Measurements from ENCODE around the gene TMEM44.
"Not testable (repeated sequence)": the region's sequence is repeated elsewhere in the genome, so short reads cannot be mapped to it uniquely, and the experiment has no call there.

The TMEM44 gene

DNA sequence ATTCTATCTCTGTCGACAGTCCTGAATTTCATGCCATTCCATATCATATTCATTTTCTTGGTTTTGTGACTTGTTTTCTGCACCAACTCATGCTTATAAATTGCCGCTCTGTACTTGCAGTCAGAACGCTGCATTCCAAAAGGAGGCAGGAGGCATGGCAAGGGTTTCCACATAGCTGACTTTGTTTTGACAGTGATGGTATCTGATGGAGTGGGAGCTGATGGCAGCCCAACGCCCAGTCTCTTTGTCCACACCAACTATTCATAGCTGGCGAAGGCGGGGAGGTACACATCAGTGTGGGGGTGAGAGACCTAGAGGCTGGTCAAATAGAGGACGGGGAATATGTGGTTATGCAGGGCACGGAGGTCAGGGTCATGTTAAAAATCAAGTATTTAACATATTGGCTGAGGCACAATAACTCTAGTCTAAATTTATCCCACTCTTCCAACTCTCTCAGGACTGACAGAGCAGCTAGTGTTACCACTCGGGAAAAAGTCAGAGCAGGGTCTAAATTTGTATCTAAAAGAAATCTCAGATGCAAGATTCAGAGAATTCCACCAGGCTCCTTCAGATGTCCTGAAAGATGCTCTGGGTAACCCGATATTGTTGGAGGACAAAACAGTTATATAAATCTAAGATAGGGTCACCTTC, 78.6 kb downstream of the TMEM44 start:
- H3K27me3 ChIP-seq (ENCODE audit: control insufficient read depth, insufficient read depth, low read length) = no peaks in the 10 kb centered on the region
- H3K36me3 ChIP-seq (ENCODE audit: control insufficient read depth, insufficient read depth, low read length) = no peaks in the 10 kb centered on the region
- no peaks in the 10 kb centered on the region for H3K9me3 ChIP-seq (ENCODE audit: control insufficient read depth, low read length)
- no peak overlapping the region for H3K9ac ChIP-seq (ENCODE audit: low read length)
- no peak overlapping the region for H3K4me3 ChIP-seq (ENCODE audit: low read length)
- H3K4me1 ChIP-seq (ENCODE audit: control insufficient read depth, insufficient read depth, low read length) = peaks cover 9% of the 10 kb centered on the region

DNA sequence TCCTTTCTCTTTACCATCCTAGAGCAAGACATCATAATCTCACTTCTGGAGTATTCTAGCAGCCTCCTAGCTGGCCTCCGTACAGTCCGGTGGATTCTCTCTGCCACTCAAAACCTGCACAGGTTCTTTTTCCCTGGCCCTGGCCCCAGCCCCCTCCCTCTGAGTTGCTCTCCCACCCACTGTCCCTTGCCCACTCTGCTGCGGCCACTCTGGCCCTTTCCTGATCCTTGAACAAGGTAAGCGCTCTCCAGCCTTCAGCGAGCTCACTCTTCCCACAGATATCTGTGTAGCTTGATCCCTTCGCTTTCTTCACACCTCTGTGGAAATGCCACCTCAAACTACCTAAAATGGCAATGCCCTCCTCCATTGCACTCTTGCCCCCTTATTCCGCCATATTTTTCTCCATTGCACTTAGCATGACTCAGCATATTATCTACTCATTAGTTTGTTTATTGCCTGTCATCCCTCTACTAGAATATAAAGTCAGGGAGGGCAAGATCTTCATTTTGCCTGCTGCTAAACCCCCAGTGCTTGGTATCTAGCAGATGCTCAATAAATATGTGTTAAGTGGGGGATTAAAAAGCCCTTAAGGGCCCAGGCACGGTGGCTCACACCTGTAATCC, 80.8 kb downstream of the TMEM44 start:
- Histone ChIP-seq H3K4me3 (ENCODE audit: low read length) (no peak overlapping the region), H3K9ac (ENCODE audit: low read length) (no peak overlapping the region), H3K36me3 (ENCODE audit: control insufficient read depth, insufficient read depth, low read length) (no peaks in the 10 kb centered on the region), H3K27me3 (ENCODE audit: control insufficient read depth, insufficient read depth, low read length) (no peaks in the 10 kb centered on the region), H3K4me1 (ENCODE audit: control insufficient read depth, insufficient read depth, low read length) (peaks cover 13% of the 10 kb centered on the region), H3K9me3 (ENCODE audit: control insufficient read depth, low read length) (no peaks in the 10 kb centered on the region)

DNA sequence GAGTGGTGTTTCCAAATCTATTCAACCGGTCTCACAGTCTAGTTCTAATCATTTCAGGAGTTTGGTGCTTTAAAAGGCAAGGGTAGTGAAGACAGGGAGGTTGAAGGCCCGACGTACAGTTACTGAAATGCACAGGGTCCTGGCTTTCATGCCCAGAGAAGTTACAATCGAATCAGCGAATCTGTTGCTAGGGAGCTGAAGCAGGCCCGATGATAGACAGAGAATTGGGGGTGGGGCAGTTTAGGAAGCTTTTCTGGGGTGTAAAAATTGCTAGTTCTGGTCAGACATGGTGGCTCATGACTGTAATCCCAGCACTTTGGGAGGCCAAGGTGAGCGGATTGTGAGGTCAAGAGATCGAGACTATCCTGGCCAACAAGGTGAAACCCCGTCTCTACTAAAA, 83.4 kb downstream of the TMEM44 start:
- no peaks in the 10 kb centered on the region for H3K9me3 ChIP-seq (ENCODE audit: control insufficient read depth, low read length)
- H3K36me3 ChIP-seq (ENCODE audit: control insufficient read depth, insufficient read depth, low read length) = no peaks in the 10 kb centered on the region
- no peaks in the 10 kb centered on the region for H3K27me3 ChIP-seq (ENCODE audit: control insufficient read depth, insufficient read depth, low read length)
- no peak overlapping the region for H3K9ac ChIP-seq (ENCODE audit: low read length)
- no peak overlapping the region for H3K4me3 ChIP-seq (ENCODE audit: low read length)
- peaks cover 5% of the 10 kb centered on the region for H3K4me1 ChIP-seq (ENCODE audit: control insufficient read depth, insufficient read depth, low read length)

DNA sequence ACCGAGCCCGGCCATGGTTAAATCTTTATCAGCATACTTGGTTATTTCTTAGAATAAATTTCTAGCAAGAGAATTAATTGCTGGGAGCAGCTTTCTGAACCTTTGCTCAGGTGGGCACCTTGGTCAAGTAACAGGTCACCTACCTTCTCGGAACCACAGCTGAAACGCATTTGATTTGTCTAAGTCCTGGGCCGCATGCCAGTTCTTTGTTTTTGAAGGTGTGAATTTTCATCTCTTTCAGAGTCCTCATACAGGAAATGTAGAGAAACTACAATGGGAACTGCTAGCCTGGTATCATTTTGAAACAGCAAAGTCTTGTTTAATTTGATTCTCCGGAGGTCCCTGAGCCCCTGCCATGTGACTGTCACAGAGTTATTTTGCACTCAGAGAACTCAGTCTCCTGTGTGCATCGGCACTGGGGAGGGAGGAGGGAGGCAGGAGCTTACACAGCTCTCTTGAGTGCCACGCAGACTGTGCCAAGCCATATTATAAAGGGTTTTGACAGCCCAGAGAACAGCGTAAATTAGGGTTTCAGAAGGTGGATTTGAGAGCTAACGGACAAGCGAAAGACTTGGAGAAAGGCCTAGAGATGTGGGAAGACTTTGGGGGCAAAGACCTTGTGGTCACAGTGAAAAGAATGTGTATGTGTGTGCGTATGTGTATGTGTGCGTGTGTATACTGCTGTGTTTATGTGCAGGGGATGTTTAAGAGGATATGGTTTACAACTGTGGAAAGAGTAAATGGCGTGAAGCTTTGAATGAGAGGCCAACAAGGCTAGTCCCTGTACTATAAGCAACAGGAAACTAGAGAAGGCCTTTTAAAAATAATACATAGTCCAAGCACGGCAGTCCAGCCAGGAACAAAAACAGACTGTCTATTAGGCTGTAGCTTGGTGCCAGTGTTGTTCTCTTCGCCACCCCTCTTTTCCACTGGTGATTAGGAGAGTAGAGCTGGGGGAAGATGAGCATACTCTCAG, 84.6 kb downstream of the TMEM44 start:
- Histone ChIP-seq H3K4me3 (ENCODE audit: low read length) (no peak overlapping the region), H3K27me3 (ENCODE audit: control insufficient read depth, insufficient read depth, low read length) (no peaks in the 10 kb centered on the region), H3K9me3 (ENCODE audit: control insufficient read depth, low read length) (no peaks in the 10 kb centered on the region), H3K9ac (ENCODE audit: low read length) (no peak overlapping the region), H3K4me1 (ENCODE audit: control insufficient read depth, insufficient read depth, low read length) (peaks cover 5% of the 10 kb centered on the region), H3K36me3 (ENCODE audit: control insufficient read depth, insufficient read depth, low read length) (no peaks in the 10 kb centered on the region)

DNA sequence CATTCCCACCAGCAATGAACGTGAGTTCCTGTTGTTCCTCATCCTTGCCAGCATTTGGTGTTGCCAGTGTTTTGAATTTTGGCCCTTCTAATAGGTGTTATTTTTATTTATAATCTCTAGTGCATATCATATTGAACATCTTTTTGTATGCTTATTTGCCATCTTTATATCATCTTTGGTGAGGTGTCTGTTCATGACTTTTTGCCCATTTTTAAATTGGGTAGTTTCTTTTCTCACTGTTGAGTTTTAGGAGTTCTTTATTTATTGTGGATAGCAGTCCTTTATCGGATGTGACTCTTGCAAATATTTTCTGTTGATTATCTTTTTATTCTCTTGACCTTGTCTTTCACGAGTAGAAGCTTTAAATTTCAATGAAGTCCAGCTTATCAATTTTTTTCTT, 86.2 kb downstream of the TMEM44 start:
- Histone ChIP-seq H3K9me3 (ENCODE audit: control insufficient read depth, low read length) (no peaks in the 10 kb centered on the region), H3K36me3 (ENCODE audit: control insufficient read depth, insufficient read depth, low read length) (no peaks in the 10 kb centered on the region), H3K9ac (ENCODE audit: low read length) (no peak overlapping the region), H3K4me1 (ENCODE audit: control insufficient read depth, insufficient read depth, low read length) (peaks cover 5% of the 10 kb centered on the region), H3K4me3 (ENCODE audit: low read length) (no peak overlapping the region), H3K27me3 (ENCODE audit: control insufficient read depth, insufficient read depth, low read length) (no peaks in the 10 kb centered on the region)

DNA sequence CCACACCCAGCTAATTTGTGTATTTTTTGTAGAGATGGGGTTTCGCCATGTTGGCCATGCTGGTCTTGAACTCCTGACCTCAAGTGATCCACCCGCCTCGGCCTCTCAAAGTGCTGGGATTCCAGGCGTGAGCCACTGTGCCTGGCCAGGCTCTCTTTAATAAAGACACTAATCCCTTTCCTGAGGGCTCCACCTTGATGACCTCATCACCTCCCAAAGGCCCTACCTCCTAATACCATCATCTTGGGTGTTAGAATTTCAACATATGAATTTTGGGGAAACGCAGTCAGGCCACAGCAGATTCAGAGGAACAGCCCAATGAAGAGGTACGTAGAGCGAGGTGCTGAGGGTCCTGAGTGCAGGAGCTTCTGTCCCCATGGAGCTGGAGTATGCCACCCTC, 87.7 kb downstream of the TMEM44 start:
- not testable (repeated sequence) for H3K27me3 ChIP-seq (ENCODE audit: control insufficient read depth, insufficient read depth, low read length); H3K4me3 ChIP-seq (ENCODE audit: low read length); H3K9ac ChIP-seq (ENCODE audit: low read length); H3K36me3 ChIP-seq (ENCODE audit: control insufficient read depth, insufficient read depth, low read length); H3K4me1 ChIP-seq (ENCODE audit: control insufficient read depth, insufficient read depth, low read length); H3K9me3 ChIP-seq (ENCODE audit: control insufficient read depth, low read length)

DNA sequence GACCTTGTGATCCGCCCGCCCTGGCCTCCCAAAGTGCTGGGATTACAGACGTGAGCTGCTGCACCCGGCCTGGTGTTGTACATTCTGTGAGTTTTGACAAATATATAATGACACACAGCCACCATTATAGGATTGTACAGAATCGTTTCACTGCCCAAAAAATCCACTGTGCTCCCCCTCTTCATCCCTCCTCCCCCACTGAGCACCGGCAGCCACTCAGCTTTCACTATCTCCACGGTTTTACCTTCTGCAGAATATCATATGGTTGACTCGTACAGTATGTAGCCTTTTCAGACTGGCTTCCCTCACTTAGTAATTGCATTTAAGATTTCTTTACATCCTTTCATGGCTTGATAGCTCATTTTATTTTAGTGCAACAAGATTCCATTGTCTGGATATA, 89.7 kb downstream of the TMEM44 start:
- peaks cover under 1% of the 10 kb centered on the region for H3K4me1 ChIP-seq (ENCODE audit: control insufficient read depth, insufficient read depth, low read length)
- H3K9me3 ChIP-seq (ENCODE audit: control insufficient read depth, low read length) = no peaks in the 10 kb centered on the region
- no peaks in the 10 kb centered on the region for H3K36me3 ChIP-seq (ENCODE audit: control insufficient read depth, insufficient read depth, low read length)
- H3K9ac ChIP-seq (ENCODE audit: low read length) = no peak overlapping the region
- no peak overlapping the region for H3K4me3 ChIP-seq (ENCODE audit: low read length)
- H3K27me3 ChIP-seq (ENCODE audit: control insufficient read depth, insufficient read depth, low read length) = no peaks in the 10 kb centered on the region

DNA sequence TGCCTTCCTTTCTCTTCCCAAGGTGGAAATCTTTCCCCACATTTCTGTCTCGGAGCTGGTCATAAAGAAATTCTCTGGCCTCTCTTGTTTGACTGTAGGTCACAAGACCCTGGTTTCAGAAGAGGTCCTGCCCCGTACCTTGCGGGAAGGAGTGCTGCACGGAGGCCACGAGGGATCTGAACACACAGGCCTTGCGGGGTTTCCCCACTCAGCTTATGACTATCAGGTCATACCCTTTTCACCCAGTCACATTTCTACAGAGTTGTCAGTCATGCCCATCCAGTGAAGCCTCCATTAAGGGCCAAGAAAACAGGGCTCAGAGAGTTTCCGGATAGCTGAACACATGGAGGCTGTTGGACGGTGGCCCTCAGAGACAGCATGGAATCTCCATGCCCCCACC, 91.7 kb downstream of the TMEM44 start:
- Histone ChIP-seq H3K4me1 (ENCODE audit: control insufficient read depth, insufficient read depth, low read length) (peaks cover 14% of the 10 kb centered on the region), H3K27me3 (ENCODE audit: control insufficient read depth, insufficient read depth, low read length) (no peaks in the 10 kb centered on the region), H3K9me3 (ENCODE audit: control insufficient read depth, low read length) (no peaks in the 10 kb centered on the region), H3K4me3 (ENCODE audit: low read length) (no peak overlapping the region), H3K36me3 (ENCODE audit: control insufficient read depth, insufficient read depth, low read length) (no peaks in the 10 kb centered on the region), H3K9ac (ENCODE audit: low read length) (no peak overlapping the region)

DNA sequence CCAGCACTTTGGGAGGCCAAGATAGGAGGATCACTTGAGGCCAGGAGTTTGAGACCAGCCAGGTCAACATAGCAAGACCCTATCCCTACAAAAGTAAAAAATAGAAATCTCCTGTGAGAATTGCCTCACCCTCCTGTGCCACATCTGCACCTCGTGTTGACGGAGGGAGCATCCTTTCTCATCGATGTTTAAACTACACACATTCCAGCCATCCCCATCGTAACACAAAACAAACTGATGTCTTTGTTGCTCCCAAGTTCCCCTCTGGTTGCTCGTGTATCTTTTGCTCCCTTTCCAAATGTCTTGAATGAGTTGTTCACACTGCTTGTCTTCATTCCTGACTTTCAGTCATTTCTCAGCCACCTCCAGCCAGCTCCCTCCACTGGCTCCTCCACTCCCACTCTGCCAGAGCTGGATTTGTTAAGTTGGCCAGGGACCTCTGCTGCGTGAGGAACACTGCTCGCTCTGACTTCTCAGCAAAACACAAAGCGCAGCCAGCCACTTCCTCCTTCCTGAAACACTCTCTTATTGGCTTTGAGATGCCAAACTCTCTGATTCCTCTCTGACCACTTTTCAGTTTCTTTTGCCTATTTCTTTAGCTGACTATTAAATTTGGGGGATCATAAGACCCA, 92.8 kb downstream of the TMEM44 start:
- no peak overlapping the region for H3K4me3 ChIP-seq (ENCODE audit: low read length)
- no peak overlapping the region for H3K9ac ChIP-seq (ENCODE audit: low read length)
- peaks cover 18% of the 10 kb centered on the region for H3K4me1 ChIP-seq (ENCODE audit: control insufficient read depth, insufficient read depth, low read length)
- H3K9me3 ChIP-seq (ENCODE audit: control insufficient read depth, low read length) = no peaks in the 10 kb centered on the region
- no peaks in the 10 kb centered on the region for H3K36me3 ChIP-seq (ENCODE audit: control insufficient read depth, insufficient read depth, low read length)
- H3K27me3 ChIP-seq (ENCODE audit: control insufficient read depth, insufficient read depth, low read length) = no peaks in the 10 kb centered on the region

DNA sequence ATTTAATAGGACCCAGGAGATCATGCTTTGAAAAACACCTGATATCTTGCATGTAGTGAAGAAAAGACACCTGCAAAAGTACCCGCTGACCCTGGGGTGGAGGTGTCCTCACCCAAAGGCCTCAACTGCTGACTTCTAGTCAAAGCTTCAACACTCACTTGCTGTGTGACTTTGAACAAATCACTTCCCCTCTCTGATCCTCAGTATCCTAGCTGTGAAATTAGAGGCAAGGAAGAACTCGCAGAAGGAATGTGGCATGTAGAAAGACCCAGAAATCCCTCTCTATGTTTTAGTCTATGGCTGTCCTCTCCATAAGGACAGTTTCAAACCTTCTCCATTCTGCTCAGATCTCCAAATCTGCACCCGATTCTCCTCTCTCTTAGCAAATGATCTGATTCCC, 93.7 kb downstream of the TMEM44 start:
- H3K9me3 ChIP-seq (ENCODE audit: control insufficient read depth, low read length) = no peaks in the 10 kb centered on the region
- no peaks in the 10 kb centered on the region for H3K36me3 ChIP-seq (ENCODE audit: control insufficient read depth, insufficient read depth, low read length)
- peaks cover 18% of the 10 kb centered on the region for H3K4me1 ChIP-seq (ENCODE audit: control insufficient read depth, insufficient read depth, low read length)
- no peak overlapping the region for H3K4me3 ChIP-seq (ENCODE audit: low read length)
- H3K27me3 ChIP-seq (ENCODE audit: control insufficient read depth, insufficient read depth, low read length) = no peaks in the 10 kb centered on the region
- no peak overlapping the region for H3K9ac ChIP-seq (ENCODE audit: low read length)

DNA sequence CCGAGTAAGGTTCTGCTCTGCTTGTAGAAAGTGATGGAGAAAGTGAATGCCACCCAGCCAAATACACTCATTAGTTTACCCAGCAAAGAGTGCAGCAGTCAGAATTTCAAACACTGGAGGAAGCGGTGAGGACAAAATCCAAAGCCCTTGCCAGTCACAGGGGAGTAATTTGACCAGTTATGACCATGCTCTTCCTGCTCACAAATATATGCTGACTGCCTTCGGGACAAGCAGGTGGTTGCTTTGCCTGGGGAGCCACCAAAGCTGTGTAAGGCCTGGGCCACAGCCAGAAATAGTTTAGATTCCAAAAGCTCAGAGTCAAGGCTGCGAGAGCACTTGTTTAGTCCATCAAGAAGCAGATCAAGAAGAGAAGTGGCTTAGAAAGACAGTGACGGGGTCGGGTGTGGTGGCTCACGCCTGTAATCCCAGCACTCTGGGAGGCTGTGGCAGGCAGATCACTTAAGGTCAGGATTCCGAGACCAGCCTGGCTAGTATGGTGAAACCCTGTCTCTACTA, 95.4 kb downstream of the TMEM44 start:
- Histone ChIP-seq H3K4me1 (ENCODE audit: control insufficient read depth, insufficient read depth, low read length) (peaks cover 18% of the 10 kb centered on the region), H3K36me3 (ENCODE audit: control insufficient read depth, insufficient read depth, low read length) (no peaks in the 10 kb centered on the region), H3K9ac (ENCODE audit: low read length) (no peak overlapping the region), H3K27me3 (ENCODE audit: control insufficient read depth, insufficient read depth, low read length) (no peaks in the 10 kb centered on the region), H3K4me3 (ENCODE audit: low read length) (no peak overlapping the region), H3K9me3 (ENCODE audit: control insufficient read depth, low read length) (no peaks in the 10 kb centered on the region)

Measured in mucosa of stomach (tissue), 1 donor.